Measurements from ENCODE around the gene NLRC3.

DNA sequence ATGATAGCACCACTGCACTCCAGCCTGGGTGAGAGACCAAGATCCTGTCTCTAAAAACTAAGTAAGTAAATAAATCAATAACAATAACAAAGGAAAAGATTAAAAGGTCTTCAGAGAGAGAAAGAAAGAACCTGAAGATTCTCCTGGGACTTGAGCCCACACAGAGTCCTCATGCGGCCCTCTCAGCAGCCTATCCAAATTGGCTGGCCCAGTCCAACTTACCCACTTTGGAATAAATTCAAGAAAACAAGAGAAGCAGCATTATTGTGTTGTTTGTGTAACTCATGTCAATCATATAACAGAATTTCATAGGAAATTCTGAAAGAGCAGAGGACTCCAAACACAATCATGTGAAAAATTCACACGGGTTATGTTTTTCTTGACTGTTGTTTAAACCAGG lies 30.4 kb upstream of the NLRC3 start:
- TF ChIP-seq, protein P1, sequence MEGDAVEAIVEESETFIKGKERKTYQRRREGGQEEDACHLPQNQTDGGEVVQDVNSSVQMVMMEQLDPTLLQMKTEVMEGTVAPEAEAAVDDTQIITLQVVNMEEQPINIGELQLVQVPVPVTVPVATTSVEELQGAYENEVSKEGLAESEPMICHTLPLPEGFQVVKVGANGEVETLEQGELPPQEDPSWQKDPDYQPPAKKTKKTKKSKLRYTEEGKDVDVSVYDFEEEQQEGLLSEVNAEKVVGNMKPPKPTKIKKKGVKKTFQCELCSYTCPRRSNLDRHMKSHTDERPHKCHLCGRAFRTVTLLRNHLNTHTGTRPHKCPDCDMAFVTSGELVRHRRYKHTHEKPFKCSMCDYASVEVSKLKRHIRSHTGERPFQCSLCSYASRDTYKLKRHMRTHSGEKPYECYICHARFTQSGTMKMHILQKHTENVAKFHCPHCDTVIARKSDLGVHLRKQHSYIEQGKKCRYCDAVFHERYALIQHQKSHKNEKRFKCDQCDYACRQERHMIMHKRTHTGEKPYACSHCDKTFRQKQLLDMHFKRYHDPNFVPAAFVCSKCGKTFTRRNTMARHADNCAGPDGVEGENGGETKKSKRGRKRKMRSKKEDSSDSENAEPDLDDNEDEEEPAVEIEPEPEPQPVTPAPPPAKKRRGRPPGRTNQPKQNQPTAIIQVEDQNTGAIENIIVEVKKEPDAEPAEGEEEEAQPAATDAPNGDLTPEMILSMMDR (IDR thresholded peaks at IDR 0.05): no peak
- TF ChIP-seq POLR2AphosphoS5 (IDR thresholded peaks at IDR 0.05; ENCODE audit: low read depth, low read length) (no peak), CHD2 (IDR thresholded peaks at IDR 0.05; ENCODE audit: low read length, partially characterized antibody) (no peak)
- TF ChIP-seq, protein P2, sequence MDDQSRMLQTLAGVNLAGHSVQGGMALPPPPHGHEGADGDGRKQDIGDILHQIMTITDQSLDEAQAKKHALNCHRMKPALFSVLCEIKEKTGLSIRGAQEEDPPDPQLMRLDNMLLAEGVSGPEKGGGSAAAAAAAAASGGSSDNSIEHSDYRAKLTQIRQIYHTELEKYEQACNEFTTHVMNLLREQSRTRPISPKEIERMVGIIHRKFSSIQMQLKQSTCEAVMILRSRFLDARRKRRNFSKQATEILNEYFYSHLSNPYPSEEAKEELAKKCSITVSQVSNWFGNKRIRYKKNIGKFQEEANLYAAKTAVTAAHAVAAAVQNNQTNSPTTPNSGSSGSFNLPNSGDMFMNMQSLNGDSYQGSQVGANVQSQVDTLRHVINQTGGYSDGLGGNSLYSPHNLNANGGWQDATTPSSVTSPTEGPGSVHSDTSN (IDR thresholded peaks at IDR 0.05): no peak
